NCI-H510A (cell line): ENCODE results near the gene SIRT7.
"Not testable (repeated sequence)": the region's sequence is repeated elsewhere in the genome, so short reads cannot be mapped to it uniquely, and the experiment has no call there.

Experiments
- DNase-seq: peaks from one replicate; lab custom pipeline; 2025; lab: John Stamatoyannopoulos, UW

The SIRT7 gene

DNA sequence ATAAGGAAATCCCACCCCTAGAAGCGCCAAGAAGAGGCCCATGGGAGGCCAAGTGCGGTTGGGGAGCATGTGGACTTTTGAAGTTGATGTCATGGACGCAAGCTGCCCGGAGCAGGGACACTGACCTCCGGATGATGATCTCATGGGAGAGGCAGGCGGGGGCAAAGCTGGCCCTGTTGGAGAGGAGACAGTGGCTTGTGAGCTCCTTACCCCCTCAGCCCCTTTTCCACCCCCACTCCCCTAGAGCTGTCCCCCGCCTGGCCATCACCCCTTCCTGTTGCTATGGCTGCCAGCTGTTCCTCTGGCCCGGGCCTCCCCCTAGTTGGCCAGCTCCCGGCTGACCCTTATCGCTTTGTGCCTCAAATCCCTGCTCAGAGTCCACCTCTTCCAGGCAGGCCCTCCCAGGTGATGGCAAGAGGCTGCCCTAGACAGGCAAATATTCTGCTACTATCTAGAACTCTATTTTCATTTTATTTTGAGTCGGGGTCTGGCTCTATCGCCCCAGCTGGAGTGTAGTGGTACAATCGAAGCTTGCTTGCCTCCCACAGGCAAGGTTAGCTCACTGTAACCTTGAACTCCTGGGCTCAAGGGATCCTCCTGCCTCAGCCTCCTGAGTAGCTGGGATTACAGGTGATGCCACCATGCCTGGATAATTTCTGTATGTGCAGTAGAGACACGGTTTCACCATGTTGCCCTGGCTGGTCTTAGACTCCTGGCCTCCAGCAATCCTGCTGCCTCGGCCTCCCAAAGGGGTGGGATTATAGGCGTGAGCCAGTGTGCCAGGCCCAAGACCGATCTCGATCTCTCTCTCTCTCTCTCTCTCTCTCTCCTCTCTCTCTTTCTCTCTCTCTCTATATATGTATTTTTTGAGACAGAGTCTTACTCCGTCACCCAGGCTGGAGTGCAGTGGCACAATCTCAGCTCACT is 36.4 kb upstream of the SIRT7 start:
- DNase-seq: no peak

GRCh38 chr17:81953443-81953842 is 35.5 kb upstream of the SIRT7 start:
- not testable (repeated sequence) for DNase-seq

DNA sequence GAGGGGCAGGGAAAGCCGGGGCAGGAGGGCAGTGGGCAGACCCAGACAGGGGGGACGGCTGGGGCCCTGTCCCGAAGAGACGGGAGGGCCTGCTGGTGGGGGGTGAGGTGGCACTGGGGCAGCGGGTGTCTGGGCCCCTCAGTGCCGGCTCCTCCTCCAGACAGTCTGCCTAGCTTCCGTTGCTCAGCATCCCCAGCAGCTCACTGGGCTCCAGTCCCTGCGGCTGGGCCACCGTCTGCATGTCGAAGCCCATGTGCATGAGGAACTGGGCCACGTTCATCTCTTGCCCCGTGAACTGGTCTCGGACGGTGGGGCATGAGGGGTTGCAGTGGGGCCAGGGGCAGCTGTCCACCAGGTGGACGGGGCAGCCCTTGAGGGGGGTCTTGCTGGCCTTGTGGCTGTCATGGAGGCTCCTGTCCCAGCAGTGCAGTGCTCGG is 34.8 kb upstream of the SIRT7 start:
- no peak for DNase-seq

DNA sequence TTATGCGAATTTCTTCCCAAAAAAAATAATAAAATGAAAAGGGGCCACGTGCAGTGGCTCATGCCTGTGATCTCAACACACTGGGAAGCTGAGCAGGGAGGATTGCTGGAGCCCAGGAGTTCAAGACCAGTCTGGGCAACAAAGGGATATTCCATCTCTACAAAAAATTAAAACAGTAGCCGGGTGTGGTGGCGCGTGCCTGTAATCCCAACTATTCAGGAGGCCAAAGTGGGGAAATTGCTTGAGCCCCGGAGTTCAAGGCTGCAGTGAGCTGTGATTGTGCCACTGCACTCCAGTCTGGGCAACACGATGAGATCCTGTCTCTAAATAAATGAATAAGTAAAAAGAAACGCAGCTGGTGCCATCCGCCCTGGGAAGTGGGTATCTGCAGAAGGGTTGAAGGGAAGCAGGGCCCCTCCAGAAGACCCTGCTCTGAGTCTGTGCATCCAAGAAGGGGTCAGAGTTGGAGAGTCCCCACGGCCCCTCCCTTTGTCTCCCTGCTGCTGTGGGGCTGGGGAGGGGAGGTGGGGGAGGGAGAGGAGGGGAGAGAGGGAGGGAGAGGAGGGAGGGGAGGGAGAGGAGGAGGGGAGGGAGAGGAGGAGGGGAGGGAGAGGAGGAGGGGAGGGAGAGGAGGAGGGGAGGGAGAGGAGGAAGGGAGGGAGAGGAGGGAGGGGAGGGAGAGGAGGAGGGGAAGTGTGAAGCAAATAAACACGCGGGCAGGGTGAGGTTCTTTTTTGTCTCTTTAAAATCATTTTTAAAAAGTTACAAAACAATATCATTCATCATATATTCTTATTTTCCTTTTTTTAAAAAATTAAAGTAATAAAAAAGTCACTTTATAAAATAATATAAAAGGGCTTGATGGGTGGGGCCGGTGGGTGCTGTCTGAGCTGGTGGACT is 34.1 kb upstream of the SIRT7 start:
- no peak for DNase-seq

DNA sequence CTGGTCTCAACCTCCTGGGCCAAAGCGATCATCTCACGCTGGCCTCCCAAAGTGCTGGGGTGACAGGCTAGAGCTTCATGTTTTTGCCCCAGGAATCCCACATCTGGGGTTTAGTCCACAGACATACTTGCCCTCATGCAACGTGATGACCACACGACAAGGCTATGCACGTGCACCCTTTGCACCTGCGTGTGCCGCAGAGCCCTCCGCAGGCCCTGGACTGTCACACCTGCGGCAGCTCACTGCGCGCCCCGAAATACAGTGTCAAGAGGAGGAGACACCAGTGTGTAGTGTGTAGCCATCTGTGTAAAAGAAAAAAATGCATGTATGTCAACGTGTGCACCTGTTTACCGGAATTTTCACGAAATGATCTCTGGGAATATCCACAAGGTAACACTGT is 32.5 kb upstream of the SIRT7 start:
- DNase-seq: no peak

- DNase-seq: no peak
These were observed 30.8 kb upstream of the SIRT7 start for GRCh38 chr17:81948635-81949378.

DNA sequence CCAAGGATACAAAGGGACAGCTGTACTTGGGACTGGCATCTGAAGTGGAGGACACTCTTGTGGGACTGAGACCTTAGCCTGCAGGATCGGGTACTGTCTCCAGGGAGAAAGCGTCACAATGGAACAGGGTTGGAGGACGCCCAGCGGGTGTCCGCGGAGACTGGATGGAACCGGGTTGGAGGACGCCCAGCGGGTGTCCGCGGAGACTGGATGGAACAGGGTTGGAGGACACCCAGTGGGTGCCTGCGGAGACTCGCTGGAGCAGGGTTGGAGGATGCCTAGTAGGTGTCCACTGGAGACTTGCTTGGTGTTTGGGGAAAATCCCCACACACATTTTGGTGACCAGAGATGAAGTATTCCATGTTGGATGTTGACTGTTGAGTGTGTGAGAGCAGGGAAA is 29.2 kb upstream of the SIRT7 start, which contains the start of gene MYADML2:
MYADML2 (minus strand) TSS at position 45 of the 400 bp plus-strand sequence. CDS start 5,492 bp downstream, outside the sequence.
- DNase-seq: no peak

- DNase-seq: no peak
These were observed 26.9 kb upstream of the SIRT7 start for GRCh38 chr17:81944858-81945257.

- DNase-seq: no peak
These were observed 24.2 kb upstream of the SIRT7 start for GRCh38 chr17:81942167-81942553.

DNA sequence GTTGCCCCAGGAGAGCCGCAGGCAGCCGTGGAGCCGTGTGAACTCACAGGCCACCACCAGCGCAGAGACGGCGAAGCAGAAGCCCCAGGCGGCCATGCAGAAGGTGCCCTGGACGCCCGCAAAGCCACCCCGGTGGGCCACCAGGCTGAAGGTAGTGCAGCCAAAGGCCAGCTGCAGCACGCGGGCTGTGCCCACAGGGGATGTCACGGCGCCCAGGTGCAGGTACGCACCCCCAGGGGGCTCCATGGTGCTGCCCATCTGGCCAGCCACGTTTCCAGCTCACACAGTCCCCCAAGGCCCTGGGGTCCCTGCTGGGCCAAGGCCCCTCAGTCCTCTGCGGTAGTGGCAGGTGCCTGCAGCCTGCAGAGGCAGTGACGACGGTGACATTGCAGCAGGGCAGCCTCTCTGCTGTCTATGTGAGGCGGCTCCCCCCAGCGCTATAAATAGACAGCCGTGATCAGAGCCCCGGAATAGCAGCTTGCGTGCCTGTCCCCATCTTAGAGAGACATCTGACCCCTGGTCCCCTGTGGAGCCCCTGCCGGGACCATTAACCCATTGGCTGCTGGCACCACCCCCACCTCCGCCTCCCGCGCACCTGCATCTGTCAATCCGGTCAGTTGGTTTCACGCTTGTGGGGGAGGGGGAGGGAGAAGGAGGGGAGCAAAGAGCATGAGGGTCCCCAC is 23.6 kb upstream of the SIRT7 start:
- no peak for DNase-seq

DNA sequence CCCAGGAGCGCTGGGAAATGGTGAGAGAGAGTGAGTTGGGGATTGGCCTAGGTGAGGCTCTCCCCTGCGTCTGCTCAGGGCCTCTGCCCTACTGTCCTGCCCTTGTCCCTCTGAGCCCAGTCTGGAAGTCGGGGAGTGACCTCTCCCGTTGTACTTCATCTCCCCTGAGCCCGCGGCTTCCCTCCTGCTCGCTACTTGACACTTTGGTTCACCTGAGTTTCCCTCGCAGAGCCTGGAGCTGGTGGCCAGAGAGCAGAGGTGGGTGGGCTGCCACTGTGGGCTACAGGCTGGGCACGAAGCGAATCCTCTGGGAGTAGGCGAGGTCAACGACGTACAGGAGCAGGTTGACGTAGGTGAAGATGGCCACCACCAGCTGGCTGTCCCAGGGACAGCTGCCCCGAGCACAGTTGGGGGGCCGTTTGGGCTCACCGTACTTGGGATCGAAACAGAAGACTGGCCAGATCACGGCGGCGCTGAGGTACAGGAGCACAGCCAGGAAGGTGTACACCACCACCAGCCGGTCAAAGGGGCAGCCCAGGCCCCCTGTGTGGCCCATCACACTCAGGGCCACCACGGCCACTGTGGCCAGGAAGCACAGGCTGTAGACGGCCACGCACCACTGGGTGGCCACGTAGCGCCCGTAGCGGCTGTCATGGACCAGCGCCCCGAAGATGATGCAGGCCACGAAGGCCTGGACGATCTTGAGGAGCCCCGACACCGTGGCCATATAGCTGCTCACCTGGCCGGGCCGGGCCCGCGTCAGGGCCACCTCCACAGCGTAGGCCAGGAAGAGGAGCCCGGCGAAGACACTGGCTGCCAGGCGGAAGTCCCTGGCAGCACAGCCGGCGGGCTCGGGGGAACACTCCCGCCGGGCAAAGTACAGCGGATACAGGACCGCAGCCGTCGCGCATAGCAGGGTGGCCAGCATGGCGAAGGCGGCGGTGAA is 22.8 kb upstream of the SIRT7 start:
- DNase-seq: no peak

DNA sequence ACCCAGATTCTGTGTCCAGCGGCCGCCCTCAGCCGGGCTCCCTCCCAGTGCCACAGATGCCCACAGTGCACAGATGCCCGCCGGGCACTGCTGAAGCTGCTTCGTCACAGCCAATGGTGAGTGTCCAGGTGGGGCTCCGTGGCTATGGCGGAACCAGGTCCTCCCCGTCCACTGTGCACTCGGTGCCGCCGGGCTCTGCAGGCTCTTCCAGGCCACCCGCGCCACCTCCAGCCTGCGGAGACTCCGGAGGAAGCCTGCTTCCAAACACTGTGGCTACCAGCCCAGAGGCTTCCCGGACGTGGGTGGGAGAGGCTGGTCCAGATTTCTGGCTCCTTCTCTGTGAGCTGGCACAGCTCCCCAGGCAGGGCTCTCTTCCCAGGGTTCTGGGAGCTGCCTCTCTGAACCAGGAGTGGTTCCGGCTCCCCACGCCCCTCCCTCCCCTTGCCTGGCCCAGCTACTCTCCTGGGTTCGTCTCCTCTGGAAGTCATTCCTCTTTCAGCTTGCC is 22.0 kb upstream of the SIRT7 start:
- no peak for DNase-seq

DNA sequence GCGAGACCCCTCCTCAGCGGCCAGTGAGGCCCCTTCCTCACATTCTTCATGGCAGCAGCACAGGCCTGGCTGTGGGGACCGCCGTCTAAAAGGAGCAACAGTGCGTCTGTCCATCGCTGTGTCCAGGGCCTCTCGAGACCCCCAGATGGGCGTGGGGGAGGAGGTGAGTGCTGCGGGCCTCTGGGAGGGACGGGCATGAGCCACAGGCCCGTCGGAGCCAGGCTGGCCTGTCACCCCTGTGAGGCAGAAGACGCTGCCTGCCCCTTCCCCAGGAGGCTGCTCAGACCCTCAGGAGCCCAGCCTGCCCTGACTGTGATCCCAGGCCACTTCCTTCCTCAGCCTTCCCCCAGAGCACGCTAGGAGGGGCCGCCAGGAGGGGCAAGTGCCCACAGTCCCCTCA is 21.2 kb upstream of the SIRT7 start:
- DNase-seq: no peak

- DNase-seq: no peak
These were observed 17.7 kb upstream of the SIRT7 start for GRCh38 chr17:81935709-81936084.

DNA sequence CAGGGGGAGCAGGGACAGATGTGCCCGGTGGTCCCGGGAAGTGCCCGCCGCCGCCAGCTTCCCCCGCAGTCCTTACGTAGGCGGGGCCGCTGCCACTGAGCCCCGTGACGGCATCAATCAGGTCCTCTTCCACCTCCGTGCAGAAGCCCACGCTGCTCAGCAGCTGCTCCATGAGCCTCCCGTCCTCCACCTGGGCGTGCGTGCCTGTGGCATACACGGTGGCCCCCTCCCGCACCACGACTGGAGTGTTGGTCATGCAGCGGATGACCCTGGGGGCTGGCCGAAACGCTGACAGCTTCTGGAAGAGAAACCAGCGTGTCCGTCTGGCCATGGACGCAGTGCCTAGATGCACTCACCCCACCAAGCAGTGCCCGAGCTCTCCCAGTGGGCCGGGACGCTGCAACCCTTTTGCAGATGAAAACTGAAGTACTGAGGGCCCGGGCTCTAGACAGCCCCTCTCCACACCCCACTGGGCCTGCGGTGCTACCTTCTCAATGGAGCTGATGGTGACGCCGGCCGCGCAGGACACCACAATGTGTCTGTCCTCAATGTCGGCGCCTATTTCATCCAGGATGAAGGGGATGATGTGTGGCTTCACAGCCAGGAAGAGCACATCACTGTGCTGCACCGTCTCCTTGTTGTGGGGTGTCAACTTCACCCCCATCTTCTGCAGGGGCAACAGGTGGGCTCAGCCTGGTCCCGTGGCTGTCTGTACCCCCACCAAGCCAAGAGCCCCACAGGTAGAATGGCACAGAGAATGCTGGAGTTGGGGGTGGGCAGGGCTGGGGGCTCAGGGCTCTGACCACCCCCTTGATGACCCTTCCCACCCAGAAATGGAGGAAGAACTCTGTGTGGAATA is 17.1 kb upstream of the SIRT7 start:
- no peak for DNase-seq

- DNase-seq: no peak
These were observed 16.3 kb upstream of the SIRT7 start for GRCh38 chr17:81934098-81934757.

DNA sequence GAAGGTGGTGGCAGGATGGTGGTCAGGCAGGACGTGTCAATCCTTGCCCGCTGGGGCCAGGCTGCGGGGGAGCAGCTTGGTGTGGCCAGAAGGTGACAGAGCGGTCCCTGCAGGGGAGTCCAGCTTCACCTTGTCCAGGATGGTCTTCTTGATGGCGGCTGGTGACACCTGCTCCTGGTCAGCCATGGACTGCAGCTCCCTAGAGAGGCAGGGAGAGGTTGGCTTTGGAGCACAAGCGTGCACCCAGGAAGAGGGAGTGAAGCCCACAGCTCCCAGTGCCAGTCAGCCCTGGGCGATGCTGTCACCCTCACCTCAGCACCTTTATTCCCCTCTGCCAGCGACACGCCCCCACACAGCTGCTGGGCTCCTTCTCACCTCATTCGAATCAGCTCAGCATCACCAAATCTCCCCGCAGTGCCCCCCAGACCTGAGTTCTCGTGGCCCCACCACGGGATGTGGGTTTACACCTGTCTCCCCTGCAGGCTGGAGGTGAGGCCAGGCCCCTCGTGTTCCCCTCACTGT is 15.3 kb upstream of the SIRT7 start:
- no peak for DNase-seq

DNA sequence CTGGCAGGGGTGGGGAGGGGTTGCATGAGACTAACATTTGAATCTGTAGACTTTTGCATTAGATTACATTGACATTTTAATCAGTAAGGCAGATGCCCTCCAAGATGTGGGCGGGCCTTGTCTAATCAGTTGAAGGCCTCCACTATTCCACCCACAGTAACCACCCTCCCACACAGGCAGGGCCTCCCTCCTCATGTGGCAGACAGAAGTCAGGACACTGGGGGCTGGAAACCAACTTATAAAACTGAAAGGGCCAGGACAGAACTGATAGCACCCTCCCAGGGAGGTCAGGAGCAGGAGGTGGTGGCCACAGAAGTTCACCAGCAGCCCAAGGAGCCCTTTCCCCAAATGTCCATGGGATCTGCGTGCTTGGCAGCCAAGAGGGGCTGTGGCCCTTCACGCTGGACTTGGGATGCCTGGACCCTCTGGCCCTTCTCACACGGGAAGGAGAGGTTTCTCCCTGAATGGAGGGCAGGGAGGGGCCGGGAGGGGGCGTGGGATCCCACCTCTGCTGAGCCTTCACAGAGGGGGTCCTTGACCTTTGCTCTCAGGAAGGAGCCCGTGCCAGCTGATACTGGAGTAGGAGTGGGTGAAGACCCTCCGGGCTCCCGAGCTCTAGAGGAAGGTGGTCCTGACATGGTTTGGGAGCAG is 14.5 kb upstream of the SIRT7 start:
- DNase-seq: no peak
